MM.1S (cell line): ENCODE results near the gene RPS10.

Source experiments
- DNase-seq: peaks from one replicate; pipeline ENCODE4 v3.0.0-alpha.2; 2015
- H2AFZ ChIP-seq: fragments of 300-600 bp; sonication (generic); 2 replicates; pipeline ENCODE4 v1.6.0; 2016; ENCODE audit warnings: antibody characterized with exemption, low read length
- H3F3A ChIP-seq: fragments of 300-600 bp; sonication (generic); 2 replicates; pipeline ENCODE4 v1.6.1; 2016; ENCODE audit warnings: mild to moderate bottlenecking, antibody characterized with exemption, low read length, moderate library complexity, mixed read lengths; ENCODE audit not compliant: insufficient read depth
- H3K27ac ChIP-seq: fragments of 300-600 bp; sonication (generic); 2 replicates; pipeline ENCODE4 v1.5.1; 2016; ENCODE audit warnings: mild to moderate bottlenecking, low read length
- H3K27me3 ChIP-seq: fragments of 300-600 bp; sonication (generic); replicated peaks from 2 replicates; pipeline ENCODE4 v1.6.0; 2016; ENCODE audit warnings: low read length; ENCODE audit not compliant: insufficient read depth
- H3K36me3 ChIP-seq: fragments of 300-600 bp; sonication (generic); replicated peaks from 2 replicates; pipeline ENCODE4 v1.6.1; 2016; ENCODE audit warnings: mild to moderate bottlenecking, low read length, mixed read lengths; ENCODE audit not compliant: insufficient read depth
- H3K4me1 ChIP-seq: fragments of 300-600 bp; sonication (generic); 2 replicates; pipeline ENCODE4 v1.6.1; 2016; ENCODE audit warnings: low read length, mixed read lengths
- H3K4me2 ChIP-seq: fragments of 300-600 bp; sonication (generic); 2 replicates; pipeline ENCODE4 v1.6.0; 2016; ENCODE audit warnings: low read depth, low read length
- H3K4me3 ChIP-seq: fragments of 300-600 bp; sonication (generic); 2 replicates; pipeline ENCODE4 v1.5.1; 2016; ENCODE audit warnings: low read length, mixed read lengths
- H3K79me2 ChIP-seq: fragments of 300-600 bp; sonication (generic); 2 replicates; pipeline ENCODE4 v1.6.1; 2016; ENCODE audit warnings: mixed run types, low read length, mixed read lengths
- H3K9ac ChIP-seq: fragments of 300-600 bp; sonication (generic); 2 replicates; pipeline ENCODE4 v1.6.1; 2016; ENCODE audit warnings: low read length, mixed read lengths
- H3K9me2 ChIP-seq: fragments of 300-600 bp; sonication (generic); replicated peaks from 2 replicates; pipeline ENCODE4 v1.6.1; 2016; ENCODE audit warnings: mild to moderate bottlenecking, low read length, mixed read lengths; ENCODE audit not compliant: insufficient read depth
- H3K9me3 ChIP-seq: fragments of 300-600 bp; sonication (generic); replicated peaks from 2 replicates; pipeline ENCODE4 v1.6.1; 2016; ENCODE audit warnings: mild to moderate bottlenecking, low read length, mixed read lengths; ENCODE audit not compliant: insufficient read depth
- H4K20me1 ChIP-seq: fragments of 300-600 bp; sonication (generic); 2 replicates; pipeline ENCODE4 v1.6.1; 2016; ENCODE audit warnings: mild to moderate bottlenecking, low read length, moderate library complexity, mixed read lengths; ENCODE audit not compliant: insufficient read depth
- EZH2 ChIP-seq: fragments of 300-600 bp; sonication (generic); optimal IDR thresholded peaks from 2 replicates; pipeline ENCODE3; 2017; ENCODE audit warnings: low read depth, mild to moderate bottlenecking, antibody characterized with exemption, low read length, mixed read lengths
- EZH2phosphoT487 ChIP-seq: fragments of 300-600 bp; sonication (generic); IDR thresholded peaks from 2 replicates; pipeline ENCODE4 v1.6.1; 2018; ENCODE audit warnings: antibody characterized with exemption, low read length
- TF ChIP-seq, protein P1 (sequence below): fragments of 300-600 bp; sonication (generic); IDR thresholded peaks from 2 replicates; pipeline ENCODE4 v1.5.1; 2016; ENCODE audit warnings: antibody characterized with exemption, low read length, mixed read lengths

The RPS10 gene

DNA sequence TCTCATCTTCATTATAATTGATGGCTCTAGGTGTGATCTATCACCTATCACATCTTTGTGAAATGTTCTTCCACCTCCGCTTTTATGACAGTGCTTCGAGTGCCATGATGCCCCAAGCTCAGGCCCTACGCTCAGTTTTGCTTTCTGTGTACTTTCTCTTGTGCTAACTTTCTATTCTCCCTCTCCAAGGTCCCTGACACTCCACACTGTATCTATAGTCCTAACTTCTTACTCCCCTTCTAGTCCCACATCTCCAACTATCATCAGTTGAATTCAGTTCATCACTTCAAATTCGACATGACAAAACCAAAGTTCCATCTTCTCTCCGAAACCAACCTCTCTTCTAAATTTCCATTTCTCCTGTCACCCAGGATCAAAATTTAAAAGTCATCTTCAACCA, 50.0 kb downstream of the RPS10 start:
- Histone ChIP-seq H3K27me3 (no peaks in the 10 kb centered on the region), H3K79me2 (peaks cover 89% of the 10 kb centered on the region), H3K36me3 (no peaks in the 10 kb centered on the region), H3K4me2 (no peak overlapping the region), H3K9ac (no peak overlapping the region), H3K4me3 (no peak overlapping the region), H4K20me1 (peaks cover 6% of the 10 kb centered on the region; the same call in 1 of the 2 replicates), H3K9me2 (no peaks in the 10 kb centered on the region), H3K9me3 (no peaks in the 10 kb centered on the region), H2AFZ (no peak overlapping the region), H3K27ac (no peak overlapping the region), H3F3A (no peaks in the 10 kb centered on the region), H3K4me1 (no peaks in the 10 kb centered on the region)
- no peak for TF ChIP-seq EZH2
- TF ChIP-seq, protein P1, sequence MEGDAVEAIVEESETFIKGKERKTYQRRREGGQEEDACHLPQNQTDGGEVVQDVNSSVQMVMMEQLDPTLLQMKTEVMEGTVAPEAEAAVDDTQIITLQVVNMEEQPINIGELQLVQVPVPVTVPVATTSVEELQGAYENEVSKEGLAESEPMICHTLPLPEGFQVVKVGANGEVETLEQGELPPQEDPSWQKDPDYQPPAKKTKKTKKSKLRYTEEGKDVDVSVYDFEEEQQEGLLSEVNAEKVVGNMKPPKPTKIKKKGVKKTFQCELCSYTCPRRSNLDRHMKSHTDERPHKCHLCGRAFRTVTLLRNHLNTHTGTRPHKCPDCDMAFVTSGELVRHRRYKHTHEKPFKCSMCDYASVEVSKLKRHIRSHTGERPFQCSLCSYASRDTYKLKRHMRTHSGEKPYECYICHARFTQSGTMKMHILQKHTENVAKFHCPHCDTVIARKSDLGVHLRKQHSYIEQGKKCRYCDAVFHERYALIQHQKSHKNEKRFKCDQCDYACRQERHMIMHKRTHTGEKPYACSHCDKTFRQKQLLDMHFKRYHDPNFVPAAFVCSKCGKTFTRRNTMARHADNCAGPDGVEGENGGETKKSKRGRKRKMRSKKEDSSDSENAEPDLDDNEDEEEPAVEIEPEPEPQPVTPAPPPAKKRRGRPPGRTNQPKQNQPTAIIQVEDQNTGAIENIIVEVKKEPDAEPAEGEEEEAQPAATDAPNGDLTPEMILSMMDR, result no peak
- no peak for TF ChIP-seq EZH2phosphoT487
- DNase-seq, result no peak

DNA sequence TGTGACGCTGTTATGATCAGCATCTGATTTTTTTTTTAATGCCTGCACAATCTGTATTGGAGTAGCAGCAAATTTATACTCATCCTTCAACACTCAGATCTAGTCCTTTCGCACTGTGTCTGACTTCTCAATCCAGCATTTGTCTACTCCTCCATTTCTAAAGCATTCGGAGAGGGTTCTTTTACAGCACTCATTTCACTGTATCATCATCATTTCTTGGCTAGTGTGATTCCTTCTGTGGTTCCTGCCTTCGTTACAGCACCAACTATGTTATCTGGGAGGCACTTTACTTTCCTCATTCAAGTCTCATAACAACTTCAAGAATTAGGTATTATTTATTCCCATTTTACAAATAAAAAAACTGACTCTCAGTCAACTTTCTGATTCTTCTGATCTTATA, 51.4 kb downstream of the RPS10 start:
- peaks cover 6% of the 10 kb centered on the region for H4K20me1 ChIP-seq
- H3K36me3 ChIP-seq, result no peaks in the 10 kb centered on the region
- no peaks in the 10 kb centered on the region for H3K9me3 ChIP-seq
- no peak for DNase-seq
- TF ChIP-seq, protein P1, result no peak
- TF ChIP-seq EZH2phosphoT487 (no peak), EZH2 (no peak)
- H3K4me1 ChIP-seq, result no peaks in the 10 kb centered on the region
- H3K27me3 ChIP-seq, result no peaks in the 10 kb centered on the region
- no peak overlapping the region for H3K27ac ChIP-seq
- no peak overlapping the region for H2AFZ ChIP-seq
- H3K9ac ChIP-seq, result no peak overlapping the region
- H3K4me3 ChIP-seq, result no peak overlapping the region
- no peaks in the 10 kb centered on the region; the same call in 1 of the 2 replicates for H3F3A ChIP-seq
- peaks cover 91% of the 10 kb centered on the region for H3K79me2 ChIP-seq
- H3K4me2 ChIP-seq, result no peak overlapping the region
- no peaks in the 10 kb centered on the region for H3K9me2 ChIP-seq

DNA sequence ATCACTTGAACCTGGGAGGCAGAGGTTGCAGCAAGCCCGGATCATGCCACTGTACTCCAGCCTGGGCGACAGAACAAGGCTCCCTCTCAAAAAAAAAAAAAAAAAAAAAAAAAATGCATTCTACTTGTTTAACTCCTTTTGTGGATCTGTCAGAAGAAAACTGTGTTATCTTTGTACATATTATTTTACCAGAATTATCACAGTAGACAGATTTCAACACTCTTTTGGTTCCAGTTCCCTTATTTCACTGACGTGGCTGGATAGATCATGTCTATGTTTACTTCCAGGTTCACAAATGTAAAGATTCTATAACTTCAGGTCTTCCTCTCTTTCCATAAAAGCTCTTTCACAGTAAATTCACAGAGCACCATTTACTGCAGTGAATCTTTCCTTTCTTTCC, 51.8 kb downstream of the RPS10 start:
- TF ChIP-seq EZH2, result no peak
- TF ChIP-seq EZH2phosphoT487, result no peak
- TF ChIP-seq, protein P1, result no peak

More for the DNA sequence above, 51.8 kb downstream of the RPS10 start:
- Histone ChIP-seq H4K20me1 (peaks cover 6% of the 10 kb centered on the region), H3K9me3 (no peaks in the 10 kb centered on the region), H3K79me2 (peaks cover 91% of the 10 kb centered on the region), H3K4me3 (no peak overlapping the region), H3K4me2 (no peak overlapping the region), H3K36me3 (no peaks in the 10 kb centered on the region), H3K27ac (no peak overlapping the region), H3K9me2 (no peaks in the 10 kb centered on the region), H2AFZ (no peak overlapping the region), H3K27me3 (no peaks in the 10 kb centered on the region), H3F3A (no peaks in the 10 kb centered on the region; the same call in 1 of the 2 replicates), H3K9ac (no peak overlapping the region), H3K4me1 (no peaks in the 10 kb centered on the region)
- DNase-seq, result no peak
